ENCODE data around the gene MT3. TPM values are rescaled to one million over a fixed set of nuclear protein-coding genes. Genes with fewer than 3 reads are reported as not detected.

MT3 gene
- total RNA-seq, 4 donors from 2014 or later = not detected

DNA sequence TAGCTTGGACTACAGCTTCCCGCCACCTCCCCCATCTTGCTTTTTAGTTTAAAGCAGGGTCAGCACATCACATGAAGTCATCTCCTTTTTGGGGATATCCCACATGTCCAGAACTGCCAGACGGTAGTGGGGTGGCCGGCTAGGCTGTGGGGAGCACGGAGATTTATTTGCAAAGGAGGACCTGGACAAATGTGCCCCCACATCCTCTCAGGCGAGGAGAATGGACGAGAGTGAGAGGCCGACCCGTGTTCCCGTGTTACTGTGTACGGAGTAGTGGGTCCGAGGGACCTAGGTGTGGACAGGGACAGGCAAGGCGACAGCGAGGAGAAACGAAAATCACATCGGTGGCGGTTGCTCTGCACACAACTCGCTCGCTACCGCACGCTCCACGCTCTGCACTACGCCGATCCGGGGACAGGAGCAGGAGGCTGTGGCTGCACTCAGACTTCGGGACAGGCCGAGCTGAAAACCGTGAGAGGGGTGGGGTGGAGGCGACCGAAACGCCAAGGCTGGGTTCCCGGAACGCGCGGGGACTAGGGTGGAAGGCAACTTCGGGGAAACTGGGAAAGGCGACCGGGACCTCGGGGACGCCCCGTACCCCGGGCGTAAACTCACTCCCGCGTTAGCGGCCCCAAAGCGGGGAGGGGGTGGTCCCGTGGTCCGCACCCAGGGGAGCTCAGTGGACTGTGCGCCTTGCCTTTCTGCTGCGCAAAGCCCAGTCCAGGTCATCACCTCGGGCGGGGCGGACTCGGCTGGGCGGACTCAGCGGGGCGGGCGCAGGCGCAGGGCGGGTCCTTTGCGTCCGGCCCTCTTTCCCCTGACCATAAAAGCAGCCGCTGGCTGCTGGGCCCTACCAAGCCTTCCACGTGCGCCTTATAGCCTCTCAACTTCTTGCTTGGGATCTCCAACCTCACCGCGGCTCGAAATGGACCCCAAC, 48.8 kb downstream of the MT3 start, which contains the start of gene MT1A:
TSS of gene MT1A (plus strand) at position 853 of the 937 bp plus-strand sequence. CDS start at position 926, 73 bp downstream.
- Histone ChIP-seq H3K4me3 (peak within 1 kb of the TSS; percentile 12 to 63 (median 38)), H3K27me3 (peaks cover 0 to 11% of the 10 kb centered on the region in 2 donors), H3K9me3 (no peaks in the 10 kb centered on the region), H3K27ac (peak within 1 kb of the TSS in 3 of 4 donors; percentile 19 to 73 (median 48)), H3K4me1 (peaks cover 0 to 29% (median 2%) of the 10 kb centered on the region in 4 donors), H3K36me3 (no peaks in the 10 kb centered on the region)
- peak in 1 of 2 donors; percentile 29 for TF ChIP-seq POLR2A (IDR thresholded peaks at IDR 0.05)
- TF ChIP-seq, protein P1, sequence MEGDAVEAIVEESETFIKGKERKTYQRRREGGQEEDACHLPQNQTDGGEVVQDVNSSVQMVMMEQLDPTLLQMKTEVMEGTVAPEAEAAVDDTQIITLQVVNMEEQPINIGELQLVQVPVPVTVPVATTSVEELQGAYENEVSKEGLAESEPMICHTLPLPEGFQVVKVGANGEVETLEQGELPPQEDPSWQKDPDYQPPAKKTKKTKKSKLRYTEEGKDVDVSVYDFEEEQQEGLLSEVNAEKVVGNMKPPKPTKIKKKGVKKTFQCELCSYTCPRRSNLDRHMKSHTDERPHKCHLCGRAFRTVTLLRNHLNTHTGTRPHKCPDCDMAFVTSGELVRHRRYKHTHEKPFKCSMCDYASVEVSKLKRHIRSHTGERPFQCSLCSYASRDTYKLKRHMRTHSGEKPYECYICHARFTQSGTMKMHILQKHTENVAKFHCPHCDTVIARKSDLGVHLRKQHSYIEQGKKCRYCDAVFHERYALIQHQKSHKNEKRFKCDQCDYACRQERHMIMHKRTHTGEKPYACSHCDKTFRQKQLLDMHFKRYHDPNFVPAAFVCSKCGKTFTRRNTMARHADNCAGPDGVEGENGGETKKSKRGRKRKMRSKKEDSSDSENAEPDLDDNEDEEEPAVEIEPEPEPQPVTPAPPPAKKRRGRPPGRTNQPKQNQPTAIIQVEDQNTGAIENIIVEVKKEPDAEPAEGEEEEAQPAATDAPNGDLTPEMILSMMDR (IDR thresholded peaks at IDR 0.05) = no peak
- peak in 2 of 3 donors; percentile 82 to 91 for DNase-seq

DNA sequence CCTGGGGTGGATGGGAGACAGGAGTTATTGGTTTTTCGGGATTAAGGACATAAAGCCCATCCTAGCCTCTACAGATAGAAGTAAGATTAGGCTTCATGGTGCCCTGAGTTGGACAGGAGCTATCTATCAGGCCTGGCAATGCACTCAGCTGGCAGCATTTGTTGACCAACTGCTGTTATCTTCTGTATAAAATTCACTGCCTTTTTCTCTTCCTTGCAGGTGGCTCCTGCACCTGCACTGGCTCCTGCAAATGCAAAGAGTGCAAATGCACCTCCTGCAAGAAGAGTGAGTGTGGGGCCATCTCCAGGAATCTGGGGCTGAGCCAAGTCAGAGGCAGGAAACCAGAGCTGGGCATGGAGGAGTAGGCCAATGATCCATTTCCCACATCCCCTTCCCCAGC, 49.7 kb downstream of the MT3 start:
- no peaks in the 10 kb centered on the region for H3K36me3 ChIP-seq
- peaks cover 0 to 38% (median 7%) of the 10 kb centered on the region in 4 donors for H3K4me1 ChIP-seq
- H3K4me3 ChIP-seq = peak overlapping the region in 1 of 4 donors; percentile 63
- DNase-seq = no peak
- no peaks in the 10 kb centered on the region for H3K9me3 ChIP-seq
- H3K27me3 ChIP-seq = peaks cover 0 to 11% of the 10 kb centered on the region in 2 donors
- H3K27ac ChIP-seq = peak overlapping the region in 1 of 4 donors; percentile 73
- TF ChIP-seq POLR2A (IDR thresholded peaks at IDR 0.05) = no peak
- TF ChIP-seq, protein P1 (IDR thresholded peaks at IDR 0.05) = no peak

DNA sequence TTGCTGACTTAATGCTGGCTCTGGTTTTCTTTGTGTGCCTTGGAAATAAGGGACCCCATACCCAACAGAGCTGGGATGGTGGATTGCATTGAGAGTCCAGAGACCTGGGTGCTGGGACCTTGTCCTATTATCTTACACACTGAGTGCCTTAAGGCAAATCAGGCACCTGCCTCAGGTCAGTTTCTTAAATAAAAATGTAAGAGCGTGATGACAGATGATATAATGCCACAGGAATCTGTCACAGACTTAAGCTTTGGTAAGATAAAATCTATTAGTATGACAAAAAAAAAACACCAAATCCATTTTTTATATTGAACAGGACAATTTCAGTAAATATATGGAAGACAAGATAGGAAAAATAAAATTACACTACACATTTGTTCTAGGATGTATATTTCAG, 50.7 kb downstream of the MT3 start:
- Histone ChIP-seq H3K4me3 (no peak overlapping the region), H3K27ac (no peak overlapping the region), H3K9me3 (no peaks in the 10 kb centered on the region), H3K4me1 (peaks cover 0 to 40% (median 7%) of the 10 kb centered on the region in 4 donors), H3K27me3 (peaks cover 0 to 5% of the 10 kb centered on the region in 2 donors), H3K36me3 (no peaks in the 10 kb centered on the region)
- TF ChIP-seq POLR2A (IDR thresholded peaks at IDR 0.05) = no peak
- TF ChIP-seq, protein P1 (IDR thresholded peaks at IDR 0.05) = no peak
- no peak for DNase-seq

Other genes starting within 250 kb of the MT3 start
- gene AMFR, start 164.0 kb upstream of the MT3 start, total RNA-seq = 100 to 1,000 TPM; 149 to 265 (median 170) TPM
- 10 to 100 TPM; 26.1 to 43.6 (median 34.2) TPM for gene NUDT21, start 138.2 kb upstream of the MT3 start, total RNA-seq
- gene OGFOD1, start 138.0 kb upstream of the MT3 start, total RNA-seq = 10 to 100 TPM; 11.0 to 47.9 (median 18.0) TPM
- gene BBS2, start 69.5 kb upstream of the MT3 start, total RNA-seq = 10 to 100 TPM; 22.9 to 66.0 (median 39.6) TPM
- not detected for gene MT4, start 24.5 kb upstream of the MT3 start, total RNA-seq
- 1,000 to 10,000 TPM in 1 of 4 donors, 100 to 1,000 TPM in 1, 10 to 100 TPM in 2; 33.2 to 1,072 (median 216) TPM for gene MT2A, start 19.1 kb downstream of the MT3 start, total RNA-seq
- 1,000 to 10,000 TPM in 1 of 4 donors, 100 to 1,000 TPM in 1, 10 to 100 TPM in 2; 53.9 to 2,225 (median 195) TPM for gene MT1E, start 36.3 kb downstream of the MT3 start, total RNA-seq
- gene MT1M, start 43.1 kb downstream of the MT3 start, total RNA-seq = 100 to 1,000 TPM in 1 of 4 donors, 10 to 100 TPM in 1, 1 to 10 TPM in 2; 3.5 to 252 (median 11.3) TPM
- gene MT1A, start 49.1 kb downstream of the MT3 start, total RNA-seq = 100 to 1,000 TPM in 1 of 4 donors, not detected in 3; 102 TPM
- gene MT1B, start 62.4 kb downstream of the MT3 start, total RNA-seq = 10 to 100 TPM in 1 of 4 donors, not detected in 3; 39.3 TPM
- gene MT1F, start 68.4 kb downstream of the MT3 start, total RNA-seq = 100 to 1,000 TPM in 1 of 4 donors, 10 to 100 TPM in 2, 1 to 10 TPM in 1; 8.0 to 310 (median 44.1) TPM
- 1,000 to 10,000 TPM in 1 of 4 donors, 100 to 1,000 TPM in 2, 10 to 100 TPM in 1; 17.8 to 5,605 (median 130) TPM for gene MT1G, start 78.5 kb downstream of the MT3 start, total RNA-seq
- 1,000 to 10,000 TPM in 1 of 4 donors, 10 to 100 TPM in 1, 1 to 10 TPM in 1, not detected in 1; 5.8 to 2,098 (median 30.1) TPM for gene MT1H, start 80.3 kb downstream of the MT3 start, total RNA-seq
- gene MT1X, start 92.9 kb downstream of the MT3 start, total RNA-seq = 1,000 to 10,000 TPM in 1 of 4 donors, 100 to 1,000 TPM in 3; 121 to 1,155 (median 305) TPM
- gene NUP93, start 140.6 kb downstream of the MT3 start, total RNA-seq = 100 to 1,000 TPM in 1 of 4 donors, 10 to 100 TPM in 3; 27.3 to 195 (median 31.4) TPM

Data from Peyer's patch (tissue), 4 donors.